ENCODE data around the gene CD37. TPM values are rescaled to one million over a fixed set of nuclear protein-coding genes. Genes with fewer than 3 reads are reported as not detected.

CD37 gene
- total RNA-seq, 2 experiments from 2014 or later, result 131 to 137 TPM

- DNase-seq, result no peak
- no peak overlapping the region for H3K27ac Mint-ChIP-seq
- POLR2A ChIA-PET, result no interaction called here
- no peaks in the 10 kb centered on the region for H3K4me1 Mint-ChIP-seq (ENCODE audit: low read depth)
- peaks cover 3% of the 10 kb centered on the region for H3K9me3 Mint-ChIP-seq
- H3K36me3 Mint-ChIP-seq (ENCODE audit: low read depth), result peaks cover 2% of the 10 kb centered on the region
- no peak for TF ChIP-seq CTCF (IDR thresholded peaks at IDR 0.05)
- CTCF ChIA-PET, result interaction anchor here (2.1 kb wide), 1 partner anchor 13 kb away, joined by 9 read pairs; no protein-coding TSS in a partner anchor
- ATAC-seq, result no peak
- intact Hi-C loops (cut with micrococcal nuclease), result no loop called here
- no peak overlapping the region for H3K4me3 Mint-ChIP-seq
- H3K27me3 Mint-ChIP-seq, result peaks cover 5% of the 10 kb centered on the region
These were observed 43.3 kb downstream of the CD37 start for GRCh38 chr19:49378512-49378911.

GRCh38 chr19:49380391-49380790 is 45.2 kb downstream of the CD37 start:
- Mint-ChIP-seq H3K4me1 (ENCODE audit: low read depth) (no peaks in the 10 kb centered on the region), H3K9me3 (peaks cover 3% of the 10 kb centered on the region), H3K36me3 (ENCODE audit: low read depth) (peaks cover 2% of the 10 kb centered on the region), H3K4me3 (no peak overlapping the region), H3K27ac (no peak overlapping the region), H3K27me3 (peaks cover 5% of the 10 kb centered on the region)
- no peak for TF ChIP-seq CTCF (IDR thresholded peaks at IDR 0.05)
- no peak for DNase-seq
- intact Hi-C loops (cut with micrococcal nuclease), result no loop called here
- CTCF ChIA-PET, result interaction anchor here (0.8 to 2.1 kb wide), 5 partner anchors 11 to 114 kb away, joined by 3 to 9 read pairs (median 4); no protein-coding TSS in a partner anchor
- no peak for ATAC-seq
- POLR2A ChIA-PET, result interaction anchor here (0.6 kb wide), 1 partner anchor 13 kb away, joined by 3 read pairs; no protein-coding TSS in a partner anchor

GRCh38 chr19:49382639-49383038 is 47.4 kb downstream of the CD37 start:
- no peak for TF ChIP-seq CTCF (IDR thresholded peaks at IDR 0.05)
- no peak for ATAC-seq
- POLR2A ChIA-PET, result no interaction called here

GRCh38 chr19:49383599-49383998 is 48.4 kb downstream of the CD37 start:
- peaks cover 3% of the 10 kb centered on the region for H3K9me3 Mint-ChIP-seq

More at GRCh38 chr19:49382639-49383038, 47.4 kb downstream of the CD37 start:
- CTCF ChIA-PET, result interaction anchor here (1.3 to 2.2 kb wide), 3 partner anchors 9 to 157 kb away, joined by 3 to 14 read pairs (median 6); no protein-coding TSS in a partner anchor
- intact Hi-C loops (cut with micrococcal nuclease), result no loop called here
- H3K4me3 Mint-ChIP-seq, result no peak overlapping the region
- peaks cover 5% of the 10 kb centered on the region for H3K27me3 Mint-ChIP-seq
- H3K4me1 Mint-ChIP-seq (ENCODE audit: low read depth), result peaks cover 2% of the 10 kb centered on the region
- peaks cover 2% of the 10 kb centered on the region for H3K36me3 Mint-ChIP-seq (ENCODE audit: low read depth)
- no peak for DNase-seq
- H3K27ac Mint-ChIP-seq, result no peak overlapping the region
- peaks cover 3% of the 10 kb centered on the region for H3K9me3 Mint-ChIP-seq

More at GRCh38 chr19:49383599-49383998, 48.4 kb downstream of the CD37 start:
- Mint-ChIP-seq H3K27ac (no peak overlapping the region), H3K4me1 (ENCODE audit: low read depth) (peaks cover 2% of the 10 kb centered on the region), H3K36me3 (ENCODE audit: low read depth) (peaks cover 2% of the 10 kb centered on the region), H3K4me3 (no peak overlapping the region), H3K27me3 (peaks cover 5% of the 10 kb centered on the region)
- DNase-seq (no peak), ATAC-seq (no peak)
- intact Hi-C loops (cut with micrococcal nuclease), result no loop called here
- CTCF ChIA-PET, result interaction anchor here (1.1 to 2.2 kb wide), 5 partner anchors 8 to 157 kb away, joined by 3 to 14 read pairs (median 3); no protein-coding TSS in a partner anchor
- TF ChIP-seq CTCF (IDR thresholded peaks at IDR 0.05), result no peak
- POLR2A ChIA-PET, result no interaction called here

Measured in activated CD8-positive, alpha-beta T cell treated with anti-CD3 and anti-CD28 coated beads for 36 hours (primary cell).